ENCODE measurements around the gene FARP2. TPM values are rescaled to one million over a fixed set of nuclear protein-coding genes. Genes with fewer than 3 reads are reported as not detected.
"Not testable (repeated sequence)": the region's sequence is repeated elsewhere in the genome, so short reads cannot be mapped to it uniquely, and the experiment has no call there.

The FARP2 gene
- polyA plus RNA-seq, 1 of the 3 experiments (the other 2 are of a cell fraction), result 11.5 TPM

DNA sequence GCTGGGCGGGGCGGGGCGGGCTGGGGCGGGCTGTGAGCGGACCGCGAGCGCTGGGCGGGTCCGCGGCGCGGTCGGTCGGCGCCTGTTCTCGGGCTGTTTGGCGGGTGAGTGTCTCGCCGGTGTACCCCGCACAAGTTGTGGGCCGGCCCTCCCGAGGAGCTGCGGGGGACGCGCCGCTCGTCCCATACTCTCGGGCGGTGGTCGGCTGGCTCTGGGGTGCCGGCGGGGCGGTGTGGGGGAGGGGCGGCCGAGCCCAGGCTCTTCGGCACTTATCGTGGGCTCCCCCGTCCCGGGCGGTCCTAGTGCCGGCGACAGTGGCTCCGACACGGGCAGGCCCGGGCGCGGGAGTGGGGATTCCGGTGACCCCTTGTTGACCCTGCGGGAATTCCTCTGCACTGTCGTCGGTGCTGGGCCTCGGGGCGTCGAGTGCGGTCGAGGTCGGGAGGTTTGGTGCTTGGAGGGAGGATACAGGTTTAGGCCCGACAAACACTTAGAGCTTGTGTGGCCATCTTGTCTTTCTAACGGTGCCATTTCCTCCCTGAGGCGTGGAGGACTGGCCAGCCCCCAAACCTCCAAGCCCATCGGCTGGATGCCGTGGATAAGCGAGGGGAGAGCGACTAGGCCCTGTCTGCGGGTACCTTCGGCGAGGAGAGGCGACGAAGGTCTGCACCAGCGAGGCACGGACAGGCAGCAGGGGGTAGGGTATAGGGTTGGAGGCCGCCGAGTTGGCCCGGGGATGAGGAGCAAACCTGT, 40.0 kb upstream of the FARP2 start, which contains the start of gene SEPTIN2 (continued):
- TF ChIP-seq, protein P1, sequence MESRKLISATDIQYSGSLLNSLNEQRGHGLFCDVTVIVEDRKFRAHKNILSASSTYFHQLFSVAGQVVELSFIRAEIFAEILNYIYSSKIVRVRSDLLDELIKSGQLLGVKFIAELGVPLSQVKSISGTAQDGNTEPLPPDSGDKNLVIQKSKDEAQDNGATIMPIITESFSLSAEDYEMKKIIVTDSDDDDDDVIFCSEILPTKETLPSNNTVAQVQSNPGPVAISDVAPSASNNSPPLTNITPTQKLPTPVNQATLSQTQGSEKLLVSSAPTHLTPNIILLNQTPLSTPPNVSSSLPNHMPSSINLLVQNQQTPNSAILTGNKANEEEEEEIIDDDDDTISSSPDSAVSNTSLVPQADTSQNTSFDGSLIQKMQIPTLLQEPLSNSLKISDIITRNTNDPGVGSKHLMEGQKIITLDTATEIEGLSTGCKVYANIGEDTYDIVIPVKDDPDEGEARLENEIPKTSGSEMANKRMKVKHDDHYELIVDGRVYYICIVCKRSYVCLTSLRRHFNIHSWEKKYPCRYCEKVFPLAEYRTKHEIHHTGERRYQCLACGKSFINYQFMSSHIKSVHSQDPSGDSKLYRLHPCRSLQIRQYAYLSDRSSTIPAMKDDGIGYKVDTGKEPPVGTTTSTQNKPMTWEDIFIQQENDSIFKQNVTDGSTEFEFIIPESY (IDR thresholded peaks at IDR 0.05; ENCODE audit: borderline replicate concordance, low read depth), result no peak
- TF ChIP-seq POLR2AphosphoS5 (IDR thresholded peaks at IDR 0.05; ENCODE audit: low read depth, low read length), result no peak; the same call in 1 of the 2 replicates
- TF ChIP-seq NFIC (IDR thresholded peaks at IDR 0.05; ENCODE audit: borderline replicate concordance), result no peak
- no peak for TF ChIP-seq CHD2 (IDR thresholded peaks at IDR 0.05; ENCODE audit: low read length, partially characterized antibody)
- TF ChIP-seq YY1 (IDR thresholded peaks at IDR 0.05; ENCODE audit: low read depth), result peak; percentile 88
- TF ChIP-seq TCF12 (IDR thresholded peaks at IDR 0.05), result no peak

DNA sequence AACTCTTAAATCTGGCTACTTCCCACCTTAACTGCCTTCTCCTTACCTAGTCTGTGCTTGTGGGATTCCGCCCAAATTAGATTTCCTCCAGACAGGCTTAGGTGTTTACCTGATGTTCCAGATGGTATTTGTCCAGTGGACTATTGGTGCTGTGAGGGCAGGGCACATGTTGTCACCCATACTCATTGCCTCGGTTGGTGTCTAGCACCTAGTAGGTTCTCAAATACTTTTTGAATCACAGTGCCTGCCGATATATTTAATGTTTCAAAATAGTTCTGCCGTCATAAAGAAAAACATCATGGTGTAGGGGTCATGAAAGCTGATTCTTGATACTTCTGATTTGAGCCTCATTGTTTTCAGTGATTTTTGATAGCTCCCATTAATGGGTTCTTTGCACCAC, 39.3 kb upstream of the FARP2 start:
- 9% methylated on average over 4 of the region's 4 CpGs for WGBS (ENCODE audit: low lambda C conversion rate)
- POLR2A ChIA-PET, result interaction anchor here (0.7 to 3.0 kb wide), 2 partner anchors 13 to 26 kb away, joined by 3 to 24 read pairs; no protein-coding TSS in a partner anchor

DNA sequence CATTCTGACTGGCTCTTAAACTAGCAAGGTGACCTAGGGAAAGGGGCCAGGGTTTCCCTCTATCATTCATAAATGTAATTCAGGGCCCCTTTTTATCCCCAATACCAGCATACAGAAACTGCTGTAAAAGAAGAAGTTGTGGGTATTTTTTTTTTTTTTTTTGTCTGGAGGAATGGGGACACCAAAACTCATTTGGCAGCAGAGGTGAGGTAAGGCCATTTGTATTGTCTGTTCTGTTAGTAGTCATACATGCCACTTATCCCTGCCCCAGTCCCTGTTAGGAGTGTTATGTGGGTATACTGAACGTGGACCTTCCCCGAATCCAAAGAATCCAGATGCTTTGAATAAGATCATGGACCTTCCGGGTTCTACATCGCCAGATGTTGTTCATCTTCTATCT, 38.7 kb upstream of the FARP2 start:
- TF ChIP-seq FOSL2 (IDR thresholded peaks at IDR 0.05; ENCODE audit: borderline replicate concordance, low read depth) (no peak), CHD2 (IDR thresholded peaks at IDR 0.05; ENCODE audit: low read length, partially characterized antibody) (no peak), RCOR1 (IDR thresholded peaks at IDR 0.05; ENCODE audit: low read length) (no peak), RFX5 (IDR thresholded peaks at IDR 0.05; ENCODE audit: low read length) (no peak)
- TF ChIP-seq, protein P2, sequence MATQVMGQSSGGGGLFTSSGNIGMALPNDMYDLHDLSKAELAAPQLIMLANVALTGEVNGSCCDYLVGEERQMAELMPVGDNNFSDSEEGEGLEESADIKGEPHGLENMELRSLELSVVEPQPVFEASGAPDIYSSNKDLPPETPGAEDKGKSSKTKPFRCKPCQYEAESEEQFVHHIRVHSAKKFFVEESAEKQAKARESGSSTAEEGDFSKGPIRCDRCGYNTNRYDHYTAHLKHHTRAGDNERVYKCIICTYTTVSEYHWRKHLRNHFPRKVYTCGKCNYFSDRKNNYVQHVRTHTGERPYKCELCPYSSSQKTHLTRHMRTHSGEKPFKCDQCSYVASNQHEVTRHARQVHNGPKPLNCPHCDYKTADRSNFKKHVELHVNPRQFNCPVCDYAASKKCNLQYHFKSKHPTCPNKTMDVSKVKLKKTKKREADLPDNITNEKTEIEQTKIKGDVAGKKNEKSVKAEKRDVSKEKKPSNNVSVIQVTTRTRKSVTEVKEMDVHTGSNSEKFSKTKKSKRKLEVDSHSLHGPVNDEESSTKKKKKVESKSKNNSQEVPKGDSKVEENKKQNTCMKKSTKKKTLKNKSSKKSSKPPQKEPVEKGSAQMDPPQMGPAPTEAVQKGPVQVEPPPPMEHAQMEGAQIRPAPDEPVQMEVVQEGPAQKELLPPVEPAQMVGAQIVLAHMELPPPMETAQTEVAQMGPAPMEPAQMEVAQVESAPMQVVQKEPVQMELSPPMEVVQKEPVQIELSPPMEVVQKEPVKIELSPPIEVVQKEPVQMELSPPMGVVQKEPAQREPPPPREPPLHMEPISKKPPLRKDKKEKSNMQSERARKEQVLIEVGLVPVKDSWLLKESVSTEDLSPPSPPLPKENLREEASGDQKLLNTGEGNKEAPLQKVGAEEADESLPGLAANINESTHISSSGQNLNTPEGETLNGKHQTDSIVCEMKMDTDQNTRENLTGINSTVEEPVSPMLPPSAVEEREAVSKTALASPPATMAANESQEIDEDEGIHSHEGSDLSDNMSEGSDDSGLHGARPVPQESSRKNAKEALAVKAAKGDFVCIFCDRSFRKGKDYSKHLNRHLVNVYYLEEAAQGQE (IDR thresholded peaks at IDR 0.05; ENCODE audit: low read depth, low read length), result no peak
- Histone ChIP-seq H2AFZ (ENCODE audit: low read depth) (no peak overlapping the region), H3K4me1 (ENCODE audit: control insufficient read depth in 1 of 2, insufficient read depth in 2 of 2, low read depth in 1 of 2, low read length in 1 of 2) (peaks cover 25 to 30% of the 10 kb centered on the region in 2 experiments; a peak in 3 of 4 replicates), H3K9me3 (no peaks in the 10 kb centered on the region), H3K9ac (peak overlapping the region; percentile 95), H3K4me2 (peak overlapping the region; percentile 89), H3K9me2 (no peaks in the 10 kb centered on the region), H3K79me2 (ENCODE audit: insufficient read depth) (peaks cover 92% of the 10 kb centered on the region), H3K27me3 (ENCODE audit: insufficient read depth) (no peaks in the 10 kb centered on the region), H3K36me3 (replicated peaks in 1 of 2; ENCODE audit: control insufficient read depth in 1 of 2, insufficient read depth in 2 of 2, low read length in 1 of 2) (peaks cover 15 to 51% of the 10 kb centered on the region in 2 experiments), H4K20me1 (ENCODE audit: insufficient read depth) (peaks cover 59% of the 10 kb centered on the region), H3K4me3 (ENCODE audit: low read depth in 2 of 2, low read length in 1 of 2) (peak overlapping the region; percentile 88 to 96), H3F3A (replicated peaks; ENCODE audit: insufficient read depth) (peaks cover 12% of the 10 kb centered on the region), H3K27ac (ENCODE audit: low read depth in 2 of 2, low read length in 1 of 2) (no peak overlapping the region)
- ChIA-PET POLR2A (no interaction called here), CTCF (no interaction called here)
- DNase-seq, result no peak
- 72% methylated on average over 4 of the region's 4 CpGs for WGBS (ENCODE audit: low lambda C conversion rate)

More for the DNA sequence above, 39.3 kb upstream of the FARP2 start:
- CTCF ChIA-PET, result interaction anchor here (0.6 to 3.4 kb wide), 2 partner anchors 26 to 561 kb away, joined by 3 to 29 read pairs; no protein-coding TSS in a partner anchor
- H3K4me2 ChIP-seq, result peak overlapping the region; percentile 89
- no peak for TF ChIP-seq CHD2 (IDR thresholded peaks at IDR 0.05; ENCODE audit: low read length, partially characterized antibody)
- TF ChIP-seq JUND (IDR thresholded peaks at IDR 0.05), result no peak
- no peak overlapping the region for H2AFZ ChIP-seq (ENCODE audit: low read depth)
- H3K9ac ChIP-seq, result peak overlapping the region; percentile 95
- H4K20me1 ChIP-seq (ENCODE audit: insufficient read depth), result peaks cover 56% of the 10 kb centered on the region
- H3K36me3 ChIP-seq (replicated peaks in 1 of 2; ENCODE audit: control insufficient read depth in 1 of 2, insufficient read depth in 2 of 2, low read length in 1 of 2), result peaks cover 15 to 48% of the 10 kb centered on the region in 2 experiments
- H3K27ac ChIP-seq (ENCODE audit: low read depth in 2 of 2, low read length in 1 of 2), result peak overlapping the region; percentile 91 to 99
- no peaks in the 10 kb centered on the region for H3K9me2 ChIP-seq
- H3K79me2 ChIP-seq (ENCODE audit: insufficient read depth), result peaks cover 92% of the 10 kb centered on the region
- H3K27me3 ChIP-seq (ENCODE audit: insufficient read depth), result no peaks in the 10 kb centered on the region
- peaks cover 12% of the 10 kb centered on the region for H3F3A ChIP-seq (replicated peaks; ENCODE audit: insufficient read depth)
- H3K4me3 ChIP-seq (ENCODE audit: low read depth in 2 of 2, low read length in 1 of 2), result peak overlapping the region; percentile 88 to 96
- no peaks in the 10 kb centered on the region for H3K9me3 ChIP-seq
- H3K4me1 ChIP-seq (ENCODE audit: control insufficient read depth in 1 of 2, insufficient read depth in 2 of 2, low read depth in 1 of 2, low read length in 1 of 2), result peaks cover 25 to 30% of the 10 kb centered on the region in 2 experiments; a peak in 3 of 4 replicates
- no peak for DNase-seq

DNA sequence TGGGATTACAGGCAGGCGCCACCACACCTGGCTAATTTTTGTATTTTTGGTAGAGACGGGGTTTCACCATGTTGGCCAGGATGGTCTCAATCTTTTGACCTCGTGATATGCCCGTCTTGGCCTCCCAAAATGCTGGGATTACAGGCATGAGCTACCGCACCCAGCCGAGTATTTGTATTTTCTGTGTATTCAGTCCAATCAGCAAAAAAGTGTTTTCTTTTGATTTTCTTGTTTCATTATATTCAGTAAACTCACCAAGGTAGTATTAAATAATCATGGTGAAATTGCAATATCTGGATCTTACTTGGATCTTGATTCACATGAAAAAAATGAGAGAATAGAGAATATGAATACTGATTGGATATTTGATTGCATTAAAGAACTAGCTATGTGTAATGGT, 37.3 kb upstream of the FARP2 start:
- H3K27me3 ChIP-seq (ENCODE audit: insufficient read depth); H3K27ac ChIP-seq (ENCODE audit: low read depth in 2 of 2, low read length in 1 of 2); H3K9ac ChIP-seq; H3K9me2 ChIP-seq; H3K9me3 ChIP-seq; DNase-seq; H2AFZ ChIP-seq (ENCODE audit: low read depth); H3F3A ChIP-seq (replicated peaks; ENCODE audit: insufficient read depth); CTCF ChIA-PET: not testable (repeated sequence)
- Histone ChIP-seq H3K36me3 (replicated peaks in 1 of 2; ENCODE audit: control insufficient read depth in 1 of 2, insufficient read depth in 2 of 2, low read length in 1 of 2) (peaks cover 16 to 57% of the 10 kb centered on the region in 2 experiments), H4K20me1 (ENCODE audit: insufficient read depth) (peaks cover 74% of the 10 kb centered on the region), H3K4me1 (ENCODE audit: control insufficient read depth in 1 of 2, insufficient read depth in 2 of 2, low read depth in 1 of 2, low read length in 1 of 2) (peaks cover 20 to 30% of the 10 kb centered on the region in 2 experiments; a peak in 3 of 4 replicates), H3K4me3 (ENCODE audit: low read depth in 2 of 2, low read length in 1 of 2) (peak overlapping the region in 1 of 2 experiments; percentile 88; a peak in 2 of 4 replicates), H3K79me2 (ENCODE audit: insufficient read depth) (peaks cover 92% of the 10 kb centered on the region), H3K4me2 (peak overlapping the region; percentile 89)
- POLR2A ChIA-PET, result interaction anchor here (0.7 kb wide), 1 partner anchor 52 kb away, joined by 3 read pairs; no protein-coding TSS in a partner anchor
- WGBS (ENCODE audit: low lambda C conversion rate), result 93% methylated on average over 6 of the region's 6 CpGs
